ENCODE measurements around the gene KCNB1. TPM values are rescaled to one million over a fixed set of nuclear protein-coding genes. Genes with fewer than 3 reads are reported as not detected.

KCNB1 gene
- total RNA-seq, 1 donor from 2014 or later: 2.1 TPM

- H3K27me3 ChIP-seq (ENCODE audit: control insufficient read depth in 3 of 3, insufficient read depth in 3 of 3, low read length in 3 of 3): no peaks in the 10 kb centered on the region
- H3K9me3 ChIP-seq (ENCODE audit: control insufficient read depth in 3 of 3, low read length in 3 of 3): no peaks in the 10 kb centered on the region
- H3K36me3 ChIP-seq (ENCODE audit: control insufficient read depth in 3 of 3, insufficient read depth in 3 of 3, low read length in 3 of 3): no peaks in the 10 kb centered on the region
- H3K4me3 ChIP-seq (ENCODE audit: low read length in 3 of 3): no peak overlapping the region
- H3K4me1 ChIP-seq (ENCODE audit: control insufficient read depth in 3 of 3, insufficient read depth in 3 of 3, low read length in 3 of 3): peaks cover 34 to 47% (median 46%) of the 10 kb centered on the region in 3 donors
- peak overlapping the region; percentile 66 for H3K27ac ChIP-seq (ENCODE audit: low read depth, low read length)
- H3K9ac ChIP-seq (ENCODE audit: low read depth in 1 of 3, low read length in 3 of 3): no peak overlapping the region
Measured at GRCh38 chr20:49447946-49448809, 34.3 kb downstream of the KCNB1 start.

- Histone ChIP-seq H3K27ac (ENCODE audit: low read depth, low read length) (peak overlapping the region; percentile 66), H3K9me3 (ENCODE audit: control insufficient read depth in 3 of 3, low read length in 3 of 3) (no peaks in the 10 kb centered on the region), H3K36me3 (ENCODE audit: control insufficient read depth in 3 of 3, insufficient read depth in 3 of 3, low read length in 3 of 3) (no peaks in the 10 kb centered on the region), H3K4me1 (ENCODE audit: control insufficient read depth in 3 of 3, insufficient read depth in 3 of 3, low read length in 3 of 3) (peaks cover 32 to 45% (median 44%) of the 10 kb centered on the region in 3 donors), H3K9ac (ENCODE audit: low read depth in 1 of 3, low read length in 3 of 3) (no peak overlapping the region), H3K4me3 (ENCODE audit: low read length in 3 of 3) (no peak overlapping the region), H3K27me3 (ENCODE audit: control insufficient read depth in 3 of 3, insufficient read depth in 3 of 3, low read length in 3 of 3) (no peaks in the 10 kb centered on the region)
Measured at GRCh38 chr20:49447364-49447763, 35.1 kb downstream of the KCNB1 start.

GRCh38 chr20:49446808-49447207, 35.7 kb downstream of the KCNB1 start:
- no peak overlapping the region for H3K9ac ChIP-seq (ENCODE audit: low read depth in 1 of 3, low read length in 3 of 3)
- no peaks in the 10 kb centered on the region for H3K27me3 ChIP-seq (ENCODE audit: control insufficient read depth in 3 of 3, insufficient read depth in 3 of 3, low read length in 3 of 3)
- H3K9me3 ChIP-seq (ENCODE audit: control insufficient read depth in 3 of 3, low read length in 3 of 3): no peaks in the 10 kb centered on the region
- H3K4me1 ChIP-seq (ENCODE audit: control insufficient read depth in 3 of 3, insufficient read depth in 3 of 3, low read length in 3 of 3): peaks cover 28 to 39% (median 38%) of the 10 kb centered on the region in 3 donors
- no peaks in the 10 kb centered on the region for H3K36me3 ChIP-seq (ENCODE audit: control insufficient read depth in 3 of 3, insufficient read depth in 3 of 3, low read length in 3 of 3)
- peak overlapping the region; percentile 66 for H3K27ac ChIP-seq (ENCODE audit: low read depth, low read length)
- H3K4me3 ChIP-seq (ENCODE audit: low read length in 3 of 3): no peak overlapping the region

GRCh38 chr20:49446080-49446479, 36.4 kb downstream of the KCNB1 start:
- Histone ChIP-seq H3K36me3 (ENCODE audit: control insufficient read depth in 3 of 3, insufficient read depth in 3 of 3, low read length in 3 of 3) (no peaks in the 10 kb centered on the region), H3K4me3 (ENCODE audit: low read length in 3 of 3) (no peak overlapping the region), H3K4me1 (ENCODE audit: control insufficient read depth in 3 of 3, insufficient read depth in 3 of 3, low read length in 3 of 3) (peaks cover 27 to 38% (median 33%) of the 10 kb centered on the region in 3 donors), H3K9me3 (ENCODE audit: control insufficient read depth in 3 of 3, low read length in 3 of 3) (no peaks in the 10 kb centered on the region), H3K9ac (ENCODE audit: low read depth in 1 of 3, low read length in 3 of 3) (peak overlapping the region in 1 of 3 donors; percentile 66), H3K27ac (ENCODE audit: low read depth, low read length) (no peak overlapping the region), H3K27me3 (ENCODE audit: control insufficient read depth in 3 of 3, insufficient read depth in 3 of 3, low read length in 3 of 3) (no peaks in the 10 kb centered on the region)

- Histone ChIP-seq H3K27me3 (ENCODE audit: control insufficient read depth in 3 of 3, insufficient read depth in 3 of 3, low read length in 3 of 3) (no peaks in the 10 kb centered on the region), H3K9me3 (ENCODE audit: control insufficient read depth in 3 of 3, low read length in 3 of 3) (no peaks in the 10 kb centered on the region), H3K36me3 (ENCODE audit: control insufficient read depth in 3 of 3, insufficient read depth in 3 of 3, low read length in 3 of 3) (no peaks in the 10 kb centered on the region), H3K9ac (ENCODE audit: low read depth in 1 of 3, low read length in 3 of 3) (peak overlapping the region in 1 of 3 donors; percentile 66), H3K4me1 (ENCODE audit: control insufficient read depth in 3 of 3, insufficient read depth in 3 of 3, low read length in 3 of 3) (peaks cover 27 to 38% (median 29%) of the 10 kb centered on the region in 3 donors), H3K4me3 (ENCODE audit: low read length in 3 of 3) (no peak overlapping the region), H3K27ac (ENCODE audit: low read depth, low read length) (no peak overlapping the region)
Measured at GRCh38 chr20:49445176-49445575, 37.3 kb downstream of the KCNB1 start.

- Histone ChIP-seq H3K4me3 (ENCODE audit: low read length in 3 of 3) (peak overlapping the region in 1 of 3 donors; percentile 2), H3K36me3 (ENCODE audit: control insufficient read depth in 3 of 3, insufficient read depth in 3 of 3, low read length in 3 of 3) (no peaks in the 10 kb centered on the region), H3K4me1 (ENCODE audit: control insufficient read depth in 3 of 3, insufficient read depth in 3 of 3, low read length in 3 of 3) (peaks cover 27 to 38% (median 28%) of the 10 kb centered on the region in 3 donors), H3K9me3 (ENCODE audit: control insufficient read depth in 3 of 3, low read length in 3 of 3) (no peaks in the 10 kb centered on the region), H3K9ac (ENCODE audit: low read depth in 1 of 3, low read length in 3 of 3) (no peak overlapping the region), H3K27ac (ENCODE audit: low read depth, low read length) (no peak overlapping the region), H3K27me3 (ENCODE audit: control insufficient read depth in 3 of 3, insufficient read depth in 3 of 3, low read length in 3 of 3) (no peaks in the 10 kb centered on the region)
Measured at GRCh38 chr20:49444553-49444990, 37.9 kb downstream of the KCNB1 start.

- Histone ChIP-seq H3K27ac (ENCODE audit: low read depth, low read length) (no peak overlapping the region), H3K9me3 (ENCODE audit: control insufficient read depth in 3 of 3, low read length in 3 of 3) (no peaks in the 10 kb centered on the region), H3K4me3 (ENCODE audit: low read length in 3 of 3) (no peak overlapping the region), H3K4me1 (ENCODE audit: control insufficient read depth in 3 of 3, insufficient read depth in 3 of 3, low read length in 3 of 3) (peaks cover 0 to 5% (median 0%) of the 10 kb centered on the region in 3 donors), H3K27me3 (ENCODE audit: control insufficient read depth in 3 of 3, insufficient read depth in 3 of 3, low read length in 3 of 3) (no peaks in the 10 kb centered on the region), H3K9ac (ENCODE audit: low read depth in 1 of 3, low read length in 3 of 3) (no peak overlapping the region), H3K36me3 (ENCODE audit: control insufficient read depth in 3 of 3, insufficient read depth in 3 of 3, low read length in 3 of 3) (no peaks in the 10 kb centered on the region)
Measured at GRCh38 chr20:49437057-49437456, 45.4 kb downstream of the KCNB1 start.

GRCh38 chr20:49435639-49436038, 46.8 kb downstream of the KCNB1 start:
- H3K9me3 ChIP-seq (ENCODE audit: control insufficient read depth in 3 of 3, low read length in 3 of 3): no peaks in the 10 kb centered on the region
- H3K4me3 ChIP-seq (ENCODE audit: low read length in 3 of 3): no peak overlapping the region
- H3K27ac ChIP-seq (ENCODE audit: low read depth, low read length): no peak overlapping the region
- no peaks in the 10 kb centered on the region for H3K27me3 ChIP-seq (ENCODE audit: control insufficient read depth in 3 of 3, insufficient read depth in 3 of 3, low read length in 3 of 3)
- no peak overlapping the region for H3K9ac ChIP-seq (ENCODE audit: low read depth in 1 of 3, low read length in 3 of 3)
- H3K4me1 ChIP-seq (ENCODE audit: control insufficient read depth in 3 of 3, insufficient read depth in 3 of 3, low read length in 3 of 3): peaks cover 0 to 5% (median 0%) of the 10 kb centered on the region in 3 donors
- no peaks in the 10 kb centered on the region for H3K36me3 ChIP-seq (ENCODE audit: control insufficient read depth in 3 of 3, insufficient read depth in 3 of 3, low read length in 3 of 3)

- Histone ChIP-seq H3K9me3 (ENCODE audit: control insufficient read depth in 3 of 3, low read length in 3 of 3) (no peaks in the 10 kb centered on the region), H3K27me3 (ENCODE audit: control insufficient read depth in 3 of 3, insufficient read depth in 3 of 3, low read length in 3 of 3) (no peaks in the 10 kb centered on the region), H3K4me1 (ENCODE audit: control insufficient read depth in 3 of 3, insufficient read depth in 3 of 3, low read length in 3 of 3) (peaks cover 0 to 5% (median 0%) of the 10 kb centered on the region in 3 donors), H3K9ac (ENCODE audit: low read depth in 1 of 3, low read length in 3 of 3) (no peak overlapping the region), H3K36me3 (ENCODE audit: control insufficient read depth in 3 of 3, insufficient read depth in 3 of 3, low read length in 3 of 3) (no peaks in the 10 kb centered on the region), H3K4me3 (ENCODE audit: low read length in 3 of 3) (no peak overlapping the region), H3K27ac (ENCODE audit: low read depth, low read length) (no peak overlapping the region)
Measured at GRCh38 chr20:49433333-49433732, 49.1 kb downstream of the KCNB1 start.

GRCh38 chr20:49432550-49432949, 49.9 kb downstream of the KCNB1 start:
- Histone ChIP-seq H3K36me3 (ENCODE audit: control insufficient read depth in 3 of 3, insufficient read depth in 3 of 3, low read length in 3 of 3) (no peaks in the 10 kb centered on the region), H3K27ac (ENCODE audit: low read depth, low read length) (no peak overlapping the region), H3K4me3 (ENCODE audit: low read length in 3 of 3) (no peak overlapping the region), H3K9me3 (ENCODE audit: control insufficient read depth in 3 of 3, low read length in 3 of 3) (no peaks in the 10 kb centered on the region), H3K9ac (ENCODE audit: low read depth in 1 of 3, low read length in 3 of 3) (no peak overlapping the region), H3K27me3 (ENCODE audit: control insufficient read depth in 3 of 3, insufficient read depth in 3 of 3, low read length in 3 of 3) (no peaks in the 10 kb centered on the region), H3K4me1 (ENCODE audit: control insufficient read depth in 3 of 3, insufficient read depth in 3 of 3, low read length in 3 of 3) (peaks cover 0 to 6% (median 2%) of the 10 kb centered on the region in 3 donors)

Data from skeletal muscle tissue (tissue), 4 donors.